ENCODE results near the gene KLK5.
"Not testable (repeated sequence)": the region's sequence is repeated elsewhere in the genome, so short reads cannot be mapped to it uniquely, and the experiment has no call there.

Gene KLK5, protein sequence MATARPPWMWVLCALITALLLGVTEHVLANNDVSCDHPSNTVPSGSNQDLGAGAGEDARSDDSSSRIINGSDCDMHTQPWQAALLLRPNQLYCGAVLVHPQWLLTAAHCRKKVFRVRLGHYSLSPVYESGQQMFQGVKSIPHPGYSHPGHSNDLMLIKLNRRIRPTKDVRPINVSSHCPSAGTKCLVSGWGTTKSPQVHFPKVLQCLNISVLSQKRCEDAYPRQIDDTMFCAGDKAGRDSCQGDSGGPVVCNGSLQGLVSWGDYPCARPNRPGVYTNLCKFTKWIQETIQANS

GRCh38 chr19:50952910-50953309 lies at the start of gene KLK5:
Gene KLK5, minus strand, starts transcription at chr19:50953038. Its CDS starts 381 bp downstream, at chr19:50952657.
- DNase-seq, result no peak

- no peak for DNase-seq
Measured at GRCh38 chr19:51002089-51002532, 49.3 kb upstream of the KLK5 start.

DNA sequence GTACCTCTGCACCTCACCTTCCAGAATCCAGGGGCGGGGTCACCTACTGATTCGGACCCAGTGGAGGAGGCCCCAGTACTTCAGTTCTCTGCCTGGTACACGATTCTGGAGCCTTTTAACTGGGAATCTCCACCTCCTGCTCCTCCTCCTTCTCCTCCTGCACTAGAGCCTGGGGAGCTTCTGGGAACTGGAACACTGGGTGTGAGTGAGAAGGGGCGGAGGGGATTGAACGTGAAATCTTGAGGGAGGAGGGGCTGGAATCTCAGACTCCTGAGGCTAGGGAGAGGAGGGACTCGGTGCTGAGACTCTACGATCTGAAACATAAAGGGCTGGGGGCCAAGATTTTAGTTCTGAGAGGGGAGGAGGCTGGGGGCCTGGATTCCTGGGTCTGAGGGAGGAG lies 48.7 kb upstream of the KLK5 start, which contains the start of gene KLK8:
TSS of gene KLK8 (minus strand) at position 90 of the 400 bp plus-strand sequence. CDS start 437 bp downstream, outside the sequence.
- DNase-seq, result no peak

DNA sequence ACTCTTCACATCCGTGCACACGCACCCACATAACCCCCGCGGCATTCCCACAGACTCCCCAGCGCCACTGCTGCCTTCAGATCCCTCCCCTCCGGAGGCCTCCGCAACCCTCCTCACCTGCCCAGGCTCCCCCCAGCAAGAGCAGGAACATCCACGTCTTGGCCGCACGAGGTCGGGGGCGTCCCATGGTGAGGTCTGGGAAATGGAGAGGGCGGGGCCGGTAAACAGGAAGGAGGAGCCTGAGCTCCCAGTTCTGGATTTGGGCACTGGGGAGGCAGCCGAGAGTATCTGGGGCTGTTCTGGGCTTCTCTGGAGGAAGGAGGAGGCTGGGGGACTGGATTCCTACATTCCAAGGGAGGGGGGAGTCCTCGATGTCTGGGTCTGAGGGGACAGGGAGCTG lies 48.1 kb upstream of the KLK5 start:
- no peak for DNase-seq

DNA sequence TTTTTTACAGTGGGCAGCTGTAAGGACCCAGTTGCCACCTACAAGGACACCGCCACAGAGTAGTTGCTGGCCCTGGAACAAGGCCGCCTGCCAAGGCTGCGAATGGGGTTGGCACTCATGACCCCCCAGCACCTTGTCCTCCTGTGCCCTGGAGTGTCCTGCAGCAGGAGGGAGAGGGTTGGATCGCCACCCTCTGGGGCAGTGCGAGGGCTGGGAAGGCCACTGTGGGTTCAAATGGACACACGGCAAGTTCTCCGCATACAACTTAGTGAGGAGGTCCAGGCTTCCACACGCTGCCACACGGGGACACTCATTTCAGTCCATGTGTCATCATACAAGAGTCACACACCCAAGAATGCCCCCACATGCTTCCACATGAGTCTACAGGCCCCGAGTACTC lies 47.6 kb upstream of the KLK5 start:
- DNase-seq, result no peak

- DNase-seq, result no peak
Measured at GRCh38 chr19:50998686-50999085, 45.8 kb upstream of the KLK5 start.

- DNase-seq, result no peak
Measured at GRCh38 chr19:50998061-50998460, 45.2 kb upstream of the KLK5 start.

- no peak for DNase-seq
Measured at GRCh38 chr19:50994129-50994528, 41.3 kb upstream of the KLK5 start.

GRCh38 chr19:50992666-50993035 lies 39.8 kb upstream of the KLK5 start:
- no peak for DNase-seq

GRCh38 chr19:50984416-50984815 lies 31.6 kb upstream of the KLK5 start:
- not testable (repeated sequence) for DNase-seq

DNA sequence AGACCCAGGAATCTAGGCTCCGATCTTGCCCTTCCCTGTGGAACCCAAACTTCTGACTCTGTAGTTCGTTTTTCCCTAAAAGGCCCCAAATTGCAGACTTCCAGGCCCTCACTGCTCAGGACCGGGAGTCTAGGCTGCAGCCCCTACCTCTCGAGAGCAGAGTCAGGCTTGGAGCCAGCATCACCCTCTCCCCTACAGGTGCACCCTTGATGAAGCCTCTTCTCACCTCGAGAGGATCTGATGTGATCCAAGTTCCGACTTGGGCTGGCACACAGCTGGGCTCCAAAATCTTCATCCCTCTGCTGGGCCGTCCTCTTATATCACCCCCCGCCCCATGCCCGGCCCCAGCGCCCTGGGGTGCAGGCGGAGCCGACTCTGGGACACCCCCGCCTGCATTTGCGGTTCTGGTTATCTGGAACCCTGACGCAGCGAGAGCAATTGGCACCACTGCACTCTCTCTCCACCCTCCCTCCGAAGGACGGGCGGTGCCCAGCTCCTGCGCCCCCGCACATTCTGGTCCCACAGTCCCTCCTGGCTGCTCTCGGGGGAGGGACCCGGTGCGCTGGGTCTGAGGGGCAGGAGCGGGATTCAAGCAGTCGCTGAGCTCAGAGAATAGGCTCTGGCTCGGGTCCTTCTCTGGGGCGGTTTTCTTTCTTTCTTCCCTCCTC lies 30.9 kb upstream of the KLK5 start, which contains the start of gene KLK7:
TSS of gene KLK7 (minus strand) at position 293 of the 668 bp plus-strand sequence. CDS start 1,518 bp downstream, outside the sequence.
- no peak for DNase-seq

DNA sequence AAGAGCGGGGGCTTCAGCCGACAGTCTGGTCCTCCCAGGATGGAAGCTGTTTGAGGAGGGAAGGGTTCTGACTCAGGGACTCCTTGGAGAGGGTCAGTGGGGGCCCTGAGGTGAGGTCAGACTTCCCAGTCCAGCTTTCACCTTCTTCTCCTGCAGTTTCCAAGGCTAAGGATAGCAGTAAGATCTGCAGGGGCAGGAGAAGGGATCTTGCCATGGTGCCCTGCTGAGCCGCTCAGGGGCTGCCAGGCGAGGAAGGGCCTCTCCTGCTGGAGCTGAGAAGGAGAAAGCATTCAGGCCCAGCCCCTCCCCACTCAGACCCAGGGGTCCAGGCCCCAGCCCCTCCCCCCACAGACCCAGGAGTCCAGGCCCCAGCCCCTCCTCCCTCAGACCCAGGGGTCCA lies 29.3 kb upstream of the KLK5 start:
- no peak for DNase-seq

- DNase-seq, result no peak
Measured at GRCh38 chr19:50981587-50982146, 28.8 kb upstream of the KLK5 start.

GRCh38 chr19:50980208-50980607 lies 27.4 kb upstream of the KLK5 start:
- no peak for DNase-seq

DNA sequence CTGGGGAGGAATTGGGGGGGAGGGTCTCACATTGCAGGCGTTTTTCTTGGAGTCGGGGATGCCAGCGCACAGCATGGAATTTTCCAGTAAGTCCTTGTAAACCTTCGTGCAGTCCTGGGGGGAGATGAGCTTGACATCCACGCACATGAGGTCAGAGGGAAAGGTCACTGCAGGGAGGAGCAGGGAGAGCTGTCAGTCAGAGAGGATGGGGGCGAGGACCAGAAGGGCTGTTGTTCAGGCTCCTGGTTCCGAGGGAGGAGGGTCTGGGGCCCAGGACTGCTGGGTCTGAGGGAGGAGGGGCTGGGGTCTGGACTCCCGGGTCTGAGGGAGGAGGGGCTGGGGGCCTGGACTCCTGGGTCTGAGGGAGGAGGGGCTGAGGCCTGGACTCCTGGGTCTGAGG lies 26.9 kb upstream of the KLK5 start:
- DNase-seq, result no peak

DNA sequence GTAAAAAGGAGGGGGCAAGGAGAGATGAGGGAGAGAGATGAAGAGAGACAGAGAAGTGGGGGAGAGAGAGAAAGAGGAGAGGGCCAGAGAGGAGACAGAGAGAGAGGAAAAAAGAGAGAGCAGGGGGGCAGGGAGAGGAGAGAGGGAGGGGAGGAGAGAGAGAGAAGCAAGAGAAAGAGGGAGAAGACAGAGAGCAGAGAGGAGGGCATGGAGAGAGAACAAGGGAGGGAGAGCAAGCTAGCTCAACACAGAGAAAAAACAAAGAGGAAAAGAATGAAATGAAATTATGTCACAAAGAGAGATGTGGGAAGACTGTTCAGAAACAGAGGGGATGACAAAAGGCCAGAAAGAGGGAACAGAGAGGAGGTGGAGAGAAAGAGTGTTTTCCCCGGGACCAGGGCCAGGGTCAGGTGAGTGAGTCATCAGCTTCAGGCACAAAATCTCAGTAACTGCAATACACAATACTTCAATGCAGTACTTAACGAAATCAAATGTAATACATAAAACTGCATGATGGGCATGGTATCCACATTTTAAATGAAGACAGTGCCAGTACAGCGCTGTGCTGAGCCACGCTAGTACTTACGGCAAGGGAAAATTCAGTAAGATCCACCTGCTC lies 26.0 kb upstream of the KLK5 start:
- DNase-seq, result no peak

GRCh38 chr19:50977626-50978025 lies 24.8 kb upstream of the KLK5 start:
- no peak for DNase-seq

- no peak for DNase-seq
Measured at GRCh38 chr19:50975766-50976165, 22.9 kb upstream of the KLK5 start.

DNA sequence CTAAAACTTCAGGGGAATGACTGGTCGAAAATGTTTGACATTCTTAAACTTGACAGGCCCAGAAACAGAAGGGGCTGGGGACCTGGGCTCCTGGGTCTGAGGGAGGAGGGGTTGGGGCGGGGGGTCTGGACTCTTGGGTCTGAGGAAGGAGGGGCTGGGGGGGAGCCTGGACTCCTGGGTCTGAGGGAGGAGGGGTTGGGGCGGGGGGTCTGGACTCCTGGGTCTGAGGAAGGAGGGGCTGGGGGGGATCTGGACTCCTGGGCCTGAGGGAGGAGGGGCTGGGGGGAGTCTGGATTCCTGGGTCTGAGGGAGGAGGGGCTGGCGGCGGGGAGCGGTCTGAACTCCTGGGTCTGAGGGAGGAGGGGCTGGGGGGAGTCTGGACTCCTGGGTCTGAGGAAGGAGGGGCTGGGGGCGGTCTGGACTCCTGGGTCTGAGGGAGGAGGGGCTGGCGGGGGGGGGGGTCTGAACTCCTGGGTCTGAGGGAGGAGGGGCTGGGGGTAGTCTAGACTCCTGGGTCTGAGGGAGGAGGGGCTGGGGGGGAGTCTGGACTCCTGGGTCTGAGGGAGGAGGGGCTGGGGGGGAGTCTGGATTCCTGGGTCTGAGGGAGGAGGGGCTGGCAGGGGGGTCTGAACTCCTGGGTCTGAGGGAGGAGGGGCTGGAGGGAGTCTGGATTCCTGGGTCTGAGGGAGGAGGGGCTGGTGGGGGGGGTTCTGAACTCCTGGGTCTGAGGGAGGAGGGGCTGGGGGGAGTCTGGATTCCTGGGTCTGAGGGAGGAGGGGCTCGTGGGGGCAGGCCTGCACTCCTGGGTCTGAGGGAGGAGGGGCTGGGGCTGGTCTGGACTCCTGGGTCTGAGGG lies 22.1 kb upstream of the KLK5 start:
- DNase-seq, result no peak

- no peak for DNase-seq
Measured at GRCh38 chr19:50972795-50973376, 20.0 kb upstream of the KLK5 start.

DNA sequence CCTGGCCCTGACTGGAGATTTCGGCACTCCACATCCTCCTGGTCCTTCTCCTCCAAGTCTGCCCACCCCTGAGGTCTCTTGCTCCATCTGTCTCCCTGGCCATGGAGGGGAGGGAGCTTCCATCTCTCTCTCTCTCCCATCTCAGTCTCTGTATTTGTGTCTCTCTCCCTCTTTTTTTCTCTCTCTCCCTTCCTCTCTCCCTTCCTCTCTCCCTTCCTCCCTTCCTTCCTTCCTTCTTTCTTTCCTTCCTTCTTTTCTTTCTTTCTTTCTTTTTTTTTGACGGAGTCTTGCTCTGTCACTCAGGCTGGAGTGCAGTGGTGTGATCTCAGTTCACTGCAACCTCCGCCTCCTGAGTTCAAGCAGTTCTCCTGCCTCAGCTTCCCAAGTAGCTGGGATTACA lies 17.0 kb upstream of the KLK5 start:
- DNase-seq, result not testable (repeated sequence)

- DNase-seq, result no peak
Measured at GRCh38 chr19:50969413-50969760, 16.5 kb upstream of the KLK5 start, which contains the start of gene KLK6. Gene KLK6, minus strand, starts transcription at chr19:50969591. Its CDS starts 1,487 bp downstream, at chr19:50968104.
